UCSD-AML1 (cell line): ENCODE results near the gene ZNF474.

Experiments used
- DNase-seq: peaks from one replicate; lab custom pipeline; 2025; ENCODE audit not compliant: unreplicated experiment; lab: John Stamatoyannopoulos, UW

The ZNF474 gene

DNA sequence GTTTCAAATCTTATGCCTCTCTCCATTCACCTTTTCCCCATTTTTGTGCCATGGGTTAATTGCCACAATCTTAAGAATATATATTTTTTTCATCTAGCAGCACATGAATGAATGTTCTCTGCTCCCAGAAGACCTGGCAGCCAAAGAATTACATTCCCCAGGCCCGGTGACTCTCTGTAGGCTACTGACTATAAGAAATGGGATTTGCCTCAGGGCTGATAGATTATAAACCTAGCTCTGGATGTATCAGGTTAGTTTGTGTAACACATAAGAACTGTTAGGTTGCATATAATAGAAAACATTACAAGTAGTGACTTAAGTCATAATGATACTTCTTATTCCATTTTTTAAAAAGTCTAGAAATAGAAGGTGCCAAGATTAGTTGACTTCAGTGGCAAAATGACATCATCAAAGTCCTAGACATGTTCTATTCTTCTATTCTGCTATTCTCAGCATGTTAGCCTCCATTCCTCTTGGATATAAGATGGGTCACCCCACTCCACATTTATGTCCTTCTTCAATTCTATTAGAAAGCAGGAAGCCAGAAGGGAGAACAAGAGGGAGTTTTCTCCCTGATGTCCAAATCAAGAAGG lies 10.9 kb upstream of the ZNF474 start:
- DNase-seq = no peak

DNA sequence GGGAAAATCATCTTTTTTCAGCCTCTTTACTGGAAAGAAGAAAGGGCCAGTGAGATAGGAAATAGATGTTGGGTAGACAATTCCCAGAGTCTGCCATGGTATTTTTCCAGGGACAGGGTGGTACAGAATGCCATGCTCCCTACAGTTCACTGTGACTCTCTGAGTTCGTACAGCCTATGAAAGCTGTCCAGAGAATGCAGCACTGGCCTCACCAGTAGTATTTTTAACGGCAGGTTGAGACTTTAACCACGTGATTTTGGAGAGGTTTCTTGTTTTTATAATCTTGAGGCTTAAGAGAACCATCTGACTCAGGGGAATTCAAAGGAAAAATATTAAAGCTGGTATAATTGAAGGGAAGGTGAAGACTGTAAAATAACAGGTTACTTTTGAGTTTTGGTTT lies 10.1 kb upstream of the ZNF474 start:
- DNase-seq = no peak

- DNase-seq = no peak
Measured at GRCh38 chr5:122120493-122120892, 8.9 kb upstream of the ZNF474 start.

- DNase-seq = no peak
Measured at GRCh38 chr5:122120957-122121356, 8.4 kb upstream of the ZNF474 start.

DNA sequence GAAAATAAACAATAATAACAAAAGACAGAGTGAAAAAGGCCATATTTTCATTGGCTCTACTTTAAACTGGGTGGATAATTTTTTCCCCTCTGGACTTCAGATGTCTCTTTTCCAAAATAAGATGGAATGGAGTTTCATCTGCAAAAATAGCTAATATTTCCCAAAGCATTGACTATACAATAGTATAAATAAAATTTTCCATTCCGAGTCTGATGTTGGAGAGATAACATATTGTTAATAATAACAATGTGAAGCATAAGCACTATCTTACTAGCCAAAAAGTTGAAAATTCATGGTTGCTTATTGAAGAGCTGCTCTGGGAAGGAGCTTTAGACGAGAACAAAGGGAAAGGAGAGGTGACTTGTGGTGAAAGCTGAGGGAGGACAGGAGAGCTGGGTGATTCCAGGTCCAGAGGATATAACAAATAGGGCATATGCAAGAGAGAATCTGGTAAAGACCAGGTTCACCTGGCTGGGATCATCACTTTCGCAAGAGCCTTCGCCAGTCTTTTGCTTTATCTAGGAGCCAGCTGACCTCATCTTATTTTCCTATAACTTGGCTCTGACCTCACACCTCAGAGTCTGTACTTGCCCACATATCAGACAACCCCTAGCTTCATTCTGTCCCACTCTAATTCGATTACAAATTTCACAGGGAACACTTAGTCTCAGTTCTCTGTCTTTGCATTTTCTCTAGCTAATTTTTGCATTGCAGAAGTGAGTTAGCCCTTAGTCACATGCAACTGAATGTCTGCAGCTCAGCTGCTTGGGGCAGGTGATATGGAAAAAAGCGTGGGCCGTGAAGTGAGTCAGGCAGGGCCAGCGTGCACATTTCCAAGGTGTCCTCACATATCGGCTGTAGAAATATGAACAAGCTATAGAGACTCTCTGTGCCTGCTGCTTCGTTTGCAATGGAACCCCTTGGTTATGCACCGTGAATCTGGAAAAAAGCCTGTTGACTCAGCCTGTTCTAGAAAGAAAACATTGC lies 7.6 kb upstream of the ZNF474 start:
- no peak for DNase-seq

- no peak for DNase-seq
Measured at GRCh38 chr5:122124766-122125165, 4.6 kb upstream of the ZNF474 start.

- no peak for DNase-seq
Measured at GRCh38 chr5:122126177-122126755, 3.1 kb upstream of the ZNF474 start.

DNA sequence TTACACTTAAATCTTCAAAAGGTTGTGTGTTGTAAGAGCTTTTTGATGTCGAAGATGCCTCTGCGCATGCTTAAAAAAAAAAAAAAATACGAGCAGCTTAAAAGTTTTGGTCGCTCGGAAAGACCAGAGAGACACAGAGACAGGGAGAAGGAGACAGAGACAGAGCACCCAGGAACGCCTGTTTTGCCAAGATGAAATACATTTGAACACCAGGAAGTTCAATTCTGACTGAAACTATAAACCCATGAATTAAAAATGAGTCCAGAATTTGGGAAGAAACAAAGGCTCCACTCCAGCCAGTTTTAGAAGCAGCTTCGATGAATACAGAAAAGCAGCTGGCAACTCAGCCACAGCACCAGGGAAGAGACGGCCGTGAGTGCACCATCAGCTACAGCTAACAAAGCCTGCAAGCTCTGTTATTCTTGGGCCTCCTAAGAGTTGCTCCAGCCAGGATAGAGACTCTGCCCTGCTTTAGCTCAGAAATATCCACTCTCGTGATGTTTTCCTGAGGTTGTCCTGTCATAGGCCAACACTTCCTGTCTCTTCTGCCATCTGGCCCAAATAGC lies 2.5 kb upstream of the ZNF474 start:
- DNase-seq = no peak

DNA sequence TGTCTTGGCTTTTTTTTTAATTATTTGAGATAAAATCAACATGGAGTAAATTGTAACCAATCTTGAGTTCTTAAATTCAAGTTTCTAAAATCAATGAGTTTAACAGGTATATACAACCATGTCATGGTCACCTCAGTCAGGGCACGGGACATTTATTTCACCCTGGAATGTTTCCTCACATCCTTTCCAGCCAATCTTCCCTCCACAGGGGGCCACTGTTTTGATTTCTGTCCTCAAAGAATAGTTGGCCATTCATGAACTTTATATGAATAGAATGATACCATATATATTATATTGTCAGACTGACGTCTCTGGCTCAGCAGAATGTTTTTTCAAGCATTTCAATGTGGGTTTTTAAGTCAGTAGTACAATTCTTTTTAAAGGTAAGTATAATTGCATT lies 806 bp downstream of the ZNF474 start:
- DNase-seq = no peak

DNA sequence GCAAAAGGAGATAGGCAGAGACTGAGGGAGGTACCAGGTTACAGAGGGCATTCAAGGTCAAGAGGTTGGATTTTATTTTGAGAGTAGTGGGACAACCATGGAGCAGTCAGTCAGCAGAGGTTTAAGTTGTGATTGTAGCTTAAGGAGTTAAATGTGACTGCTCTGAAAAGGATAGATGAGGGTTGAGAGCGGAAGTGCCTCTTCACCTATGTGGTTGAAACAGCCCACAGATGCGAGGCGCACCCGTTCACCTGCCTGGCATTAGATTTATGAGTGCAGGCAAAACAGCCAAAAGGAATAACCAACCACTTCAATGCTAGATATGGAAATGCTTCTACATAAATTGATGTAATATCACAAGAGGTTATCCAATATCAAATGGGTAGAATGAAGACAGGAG lies 8.4 kb downstream of the ZNF474 start:
- DNase-seq = no peak

DNA sequence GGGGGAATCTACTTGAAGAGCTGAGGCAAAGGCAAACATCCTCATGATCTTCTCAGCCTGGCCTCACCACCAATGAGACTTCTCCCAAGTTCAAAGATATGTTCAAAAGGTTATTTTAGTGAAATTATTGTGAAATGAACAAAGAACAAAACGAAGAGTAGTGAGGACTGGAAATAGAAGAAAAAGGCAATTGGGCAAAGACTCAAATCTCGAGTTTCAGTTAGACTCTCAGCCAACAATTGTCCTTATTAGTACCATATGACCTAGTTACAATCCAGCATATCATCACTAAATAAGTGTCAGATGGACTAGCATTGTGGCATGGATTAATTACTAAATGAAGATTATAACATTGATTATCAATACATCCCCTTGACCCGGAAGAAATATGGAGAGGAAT lies 9.0 kb downstream of the ZNF474 start:
- DNase-seq = no peak

DNA sequence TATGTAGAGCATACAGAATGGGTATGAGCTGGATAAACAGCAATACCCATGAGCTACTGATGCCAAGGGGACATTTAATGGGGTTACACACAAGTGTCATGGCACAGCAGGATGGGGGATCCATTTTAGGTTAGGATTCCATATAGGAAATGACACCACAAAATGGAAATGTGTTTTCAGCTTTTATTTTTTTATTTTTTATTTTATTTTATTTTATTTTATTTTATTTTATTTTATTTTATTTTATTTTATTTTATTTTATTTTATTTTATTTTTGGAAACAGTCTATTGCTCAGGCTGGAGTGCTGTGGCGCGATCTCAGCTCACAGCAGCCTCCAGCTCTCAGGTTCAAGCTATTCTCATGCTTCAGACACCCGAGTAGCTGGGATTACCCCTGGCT lies 11.6 kb downstream of the ZNF474 start:
- DNase-seq = no peak

DNA sequence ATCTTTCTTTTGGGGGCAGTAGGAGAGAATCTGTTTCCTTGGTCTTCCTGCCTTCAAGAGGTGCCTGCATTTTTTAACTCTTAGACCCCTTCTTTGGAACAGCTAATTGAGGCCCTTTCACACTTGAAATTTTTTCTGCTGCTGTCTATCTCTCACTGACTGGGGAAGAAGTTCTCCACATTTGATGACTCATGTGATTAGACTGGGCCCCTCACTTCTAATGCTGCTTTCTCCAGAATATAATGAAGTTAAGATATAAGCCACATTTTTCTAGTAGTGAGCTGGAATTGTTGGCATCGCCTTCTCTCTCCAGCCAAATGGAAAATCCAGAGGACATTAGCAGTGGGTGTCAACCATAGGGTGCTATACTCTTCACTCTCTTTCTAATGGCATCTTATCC lies 12.4 kb downstream of the ZNF474 start:
- DNase-seq = no peak

DNA sequence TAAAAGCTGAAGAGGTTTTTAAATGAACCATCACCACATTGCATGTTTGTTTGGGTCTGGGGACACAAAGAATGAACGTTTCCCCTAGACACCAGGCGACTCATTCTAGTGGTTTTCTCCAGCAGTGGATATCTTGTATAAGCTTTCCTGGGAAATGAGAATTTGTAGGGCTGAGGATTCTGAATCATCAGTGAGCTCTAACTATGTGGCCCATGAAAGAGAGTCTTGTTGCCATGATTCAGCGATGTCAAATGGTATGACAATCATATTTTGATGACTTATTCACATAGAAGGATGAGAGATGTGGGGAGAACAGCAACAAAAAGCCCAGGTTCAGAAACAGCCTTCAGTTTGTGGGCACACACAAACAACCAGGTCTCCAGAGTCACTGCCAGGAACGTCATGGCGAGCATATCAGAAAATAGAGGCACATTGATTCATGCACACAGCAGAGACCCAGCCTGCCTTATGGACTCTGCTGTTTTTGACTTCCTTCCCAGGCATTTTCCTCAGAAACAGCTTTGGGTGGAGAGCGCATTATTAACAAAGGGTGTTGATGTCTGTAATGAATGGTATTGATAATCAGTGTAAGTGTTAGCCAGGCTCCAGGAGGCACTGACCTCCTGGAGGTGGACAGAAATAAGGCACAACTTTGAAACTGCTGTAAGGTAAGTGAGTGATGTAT lies 13.3 kb downstream of the ZNF474 start:
- no peak for DNase-seq

DNA sequence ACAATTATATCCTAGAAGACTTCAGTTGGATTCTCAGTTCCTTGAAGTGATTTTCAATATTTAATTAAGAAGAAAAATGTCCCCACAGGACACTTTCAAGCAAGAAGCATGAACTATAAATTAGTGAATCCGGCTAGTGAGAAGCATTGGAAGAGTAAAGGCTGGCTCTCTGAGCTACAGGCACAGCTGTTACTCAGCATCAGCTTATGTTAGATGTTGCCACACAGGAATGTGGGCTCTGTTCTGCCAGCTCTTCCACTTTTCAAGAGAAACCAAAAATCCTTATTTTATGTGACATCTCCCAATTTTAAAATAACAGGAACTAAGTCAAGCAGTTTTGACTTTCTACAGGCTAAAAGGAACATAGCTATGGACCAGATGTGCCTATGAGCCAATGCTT lies 14.9 kb downstream of the ZNF474 start:
- DNase-seq = no peak

GRCh38 chr5:122145906-122146305 lies 16.6 kb downstream of the ZNF474 start:
- DNase-seq = no peak

DNA sequence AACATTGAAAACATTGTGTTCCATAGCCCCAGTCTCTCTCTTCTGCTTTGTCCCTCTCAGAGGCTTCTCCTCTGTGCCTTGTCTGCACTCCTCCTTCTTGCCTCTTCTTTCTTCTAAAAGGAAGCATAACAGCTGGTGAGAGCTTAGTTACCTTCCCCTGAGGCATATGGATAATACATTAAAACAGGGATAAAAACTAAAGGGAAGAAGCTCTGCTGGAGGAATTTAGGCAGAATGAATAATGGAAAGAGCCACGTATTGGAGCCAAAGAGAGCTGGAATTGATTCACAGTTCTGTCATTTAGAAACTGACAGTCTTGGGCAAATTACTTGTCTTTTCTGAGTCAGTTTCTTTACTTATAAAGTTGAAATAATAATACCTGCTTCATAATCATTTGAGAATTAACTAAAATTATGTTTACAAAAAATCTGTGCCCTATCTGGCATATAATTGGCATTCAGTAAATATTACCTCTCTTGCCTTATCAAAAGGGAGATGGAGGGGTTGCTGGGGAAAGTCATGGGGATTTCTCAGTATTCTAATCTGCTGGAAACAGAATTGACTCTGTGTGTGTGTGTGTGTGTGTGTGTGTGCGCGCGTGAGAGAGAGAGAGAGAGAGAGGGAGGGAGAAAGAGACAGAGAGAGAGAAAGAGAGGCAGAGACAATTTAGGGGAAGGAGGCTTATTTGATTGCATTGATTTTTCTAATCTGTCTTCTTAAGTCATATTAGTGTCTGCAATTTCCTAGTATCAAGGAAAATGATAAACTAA lies 20.2 kb downstream of the ZNF474 start:
- DNase-seq = no peak

- DNase-seq = no peak
Measured at GRCh38 chr5:122150215-122150614, 20.9 kb downstream of the ZNF474 start.

- no peak for DNase-seq
Measured at GRCh38 chr5:122151640-122152039, 22.3 kb downstream of the ZNF474 start.

DNA sequence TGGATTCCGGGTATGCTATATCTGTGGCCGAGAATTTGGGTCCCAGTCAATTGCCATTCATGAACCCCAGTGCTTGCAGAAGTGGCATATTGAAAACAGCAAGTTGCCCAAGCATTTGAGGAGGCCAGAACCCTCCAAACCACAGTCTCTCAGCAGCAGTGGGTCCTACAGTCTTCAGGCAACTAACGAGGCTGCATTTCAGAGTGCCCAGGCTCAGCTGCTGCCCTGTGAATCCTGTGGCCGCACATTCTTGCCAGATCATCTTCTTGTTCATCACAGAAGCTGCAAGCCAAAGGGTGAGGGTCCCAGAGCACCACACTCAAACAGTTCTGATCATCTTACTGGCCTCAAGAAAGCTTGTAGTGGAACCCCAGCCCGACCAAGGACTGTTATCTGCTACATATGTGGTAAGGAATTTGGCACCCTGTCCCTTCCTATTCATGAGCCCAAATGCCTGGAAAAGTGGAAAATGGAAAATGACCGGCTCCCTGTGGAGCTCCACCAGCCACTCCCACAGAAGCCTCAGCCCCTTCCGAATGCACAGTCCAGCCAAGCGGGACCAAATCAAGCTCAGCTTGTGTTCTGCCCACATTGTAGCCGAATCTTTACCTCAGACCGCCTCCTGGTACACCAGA lies 23.0 kb downstream of the ZNF474 start:
- DNase-seq = no peak
